ENCODE data around the gene BTC.
"Not testable (repeated sequence)": the region's sequence is repeated elsewhere in the genome, so short reads cannot be mapped to it uniquely, and the experiment has no call there.

The BTC gene

DNA sequence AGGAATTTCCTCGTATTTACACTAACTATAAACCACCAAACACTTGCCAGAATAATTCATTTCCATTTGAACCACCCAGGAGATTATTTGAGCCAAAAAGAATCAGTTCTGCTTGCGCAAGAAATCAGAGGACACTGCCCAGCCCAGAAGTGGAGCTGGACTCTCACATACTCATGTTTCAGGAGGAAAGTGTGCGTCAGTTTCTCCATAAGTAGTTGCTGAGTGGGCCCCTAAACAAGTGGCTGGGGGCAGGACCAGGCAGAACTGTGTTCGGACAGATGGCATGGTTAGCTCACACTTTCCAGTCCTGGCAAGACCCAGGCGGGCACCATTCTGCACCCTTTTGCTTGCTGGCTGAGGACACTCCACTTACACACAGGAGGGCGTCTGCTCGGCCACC lies 38.8 kb downstream of the BTC start:
- DNase-seq, result no peak

DNA sequence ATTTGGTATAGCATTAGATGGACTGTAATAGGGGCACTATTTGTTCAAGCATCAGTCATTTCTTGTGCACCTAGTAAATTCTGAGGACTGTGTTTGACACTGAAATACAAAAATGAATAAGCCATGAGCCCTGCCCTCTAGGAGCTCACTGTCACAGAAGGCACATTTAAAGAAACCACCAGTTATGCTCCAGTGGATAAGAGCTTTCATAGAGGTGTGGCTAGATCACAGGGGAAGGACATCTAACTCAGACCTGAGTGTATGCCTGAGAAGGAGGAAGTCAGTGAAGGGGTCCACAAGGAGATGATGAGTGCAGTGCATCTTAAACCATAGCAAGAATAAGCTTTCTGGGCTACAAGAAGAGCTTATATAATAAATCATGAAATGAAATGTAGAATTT lies 40.1 kb downstream of the BTC start:
- DNase-seq, result no peak

- DNase-seq, result no peak
Measured at GRCh38 chr4:74752798-74753197, 41.5 kb downstream of the BTC start.

DNA sequence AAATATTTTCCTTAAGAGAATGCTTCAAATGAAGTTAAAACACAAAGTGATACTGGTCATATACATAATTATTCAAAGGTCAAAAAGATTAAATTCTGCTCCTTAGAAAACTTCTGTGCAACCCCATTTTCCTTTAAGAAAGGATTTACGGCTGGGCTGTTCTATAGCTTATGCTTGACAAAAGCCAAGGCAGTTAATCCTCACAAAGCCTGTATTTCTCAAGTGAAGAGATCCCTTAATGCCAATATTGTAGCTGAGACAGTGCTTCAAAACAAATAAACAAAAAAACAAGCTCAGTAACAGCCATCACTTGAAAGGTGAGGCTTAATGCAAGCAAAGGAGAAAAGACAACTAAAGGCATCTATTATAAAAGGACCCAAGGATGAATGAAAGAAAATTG lies 42.5 kb downstream of the BTC start:
- DNase-seq, result no peak

- DNase-seq, result no peak
Measured at GRCh38 chr4:74751247-74751646, 43.1 kb downstream of the BTC start.

DNA sequence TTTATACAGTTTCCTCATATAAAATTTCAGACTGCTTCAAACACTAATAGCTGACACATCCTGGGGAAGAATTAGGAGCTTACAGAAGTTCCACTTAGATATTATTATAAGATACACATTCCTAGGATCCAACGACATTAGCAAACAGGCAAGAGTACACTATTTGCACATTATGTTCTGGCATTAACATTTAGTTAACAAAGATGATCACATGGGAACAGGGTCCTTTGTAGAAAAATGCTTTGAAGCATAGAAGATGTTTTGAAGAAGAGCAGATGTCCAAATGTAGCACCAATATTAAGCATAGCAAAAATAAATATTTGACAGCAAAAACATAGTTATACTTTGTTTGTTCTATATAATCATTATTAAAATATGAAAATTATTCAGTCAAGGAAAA lies 52.1 kb downstream of the BTC start:
- no peak for DNase-seq

GRCh38 chr4:74738464-74739143 lies 55.7 kb downstream of the BTC start:
- no peak for DNase-seq

GRCh38 chr4:74734995-74735394 lies 59.3 kb downstream of the BTC start:
- no peak for DNase-seq

GRCh38 chr4:74733756-74734155 lies 60.6 kb downstream of the BTC start:
- DNase-seq, result no peak

DNA sequence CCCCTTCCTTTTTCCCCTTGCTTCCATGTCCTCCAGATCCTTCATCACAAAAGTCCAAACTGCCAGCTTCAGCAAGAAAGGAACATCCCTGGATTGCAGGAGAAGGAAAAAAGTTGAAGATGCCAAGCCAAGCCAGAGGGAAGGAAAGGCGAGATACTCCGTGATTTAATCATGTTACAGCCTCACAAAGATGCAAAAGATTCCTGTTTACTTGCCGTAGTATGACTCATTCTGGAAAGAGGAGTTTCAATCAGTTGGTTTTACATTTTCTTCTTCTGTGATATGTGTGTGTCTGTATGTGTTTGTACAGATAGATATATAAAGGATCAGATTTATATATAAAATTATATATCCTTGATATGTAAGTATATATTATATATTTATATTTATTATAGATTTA lies 69.3 kb downstream of the BTC start:
- DNase-seq, result no peak

- no peak for DNase-seq
Measured at GRCh38 chr4:74716436-74716765, 77.9 kb downstream of the BTC start.

DNA sequence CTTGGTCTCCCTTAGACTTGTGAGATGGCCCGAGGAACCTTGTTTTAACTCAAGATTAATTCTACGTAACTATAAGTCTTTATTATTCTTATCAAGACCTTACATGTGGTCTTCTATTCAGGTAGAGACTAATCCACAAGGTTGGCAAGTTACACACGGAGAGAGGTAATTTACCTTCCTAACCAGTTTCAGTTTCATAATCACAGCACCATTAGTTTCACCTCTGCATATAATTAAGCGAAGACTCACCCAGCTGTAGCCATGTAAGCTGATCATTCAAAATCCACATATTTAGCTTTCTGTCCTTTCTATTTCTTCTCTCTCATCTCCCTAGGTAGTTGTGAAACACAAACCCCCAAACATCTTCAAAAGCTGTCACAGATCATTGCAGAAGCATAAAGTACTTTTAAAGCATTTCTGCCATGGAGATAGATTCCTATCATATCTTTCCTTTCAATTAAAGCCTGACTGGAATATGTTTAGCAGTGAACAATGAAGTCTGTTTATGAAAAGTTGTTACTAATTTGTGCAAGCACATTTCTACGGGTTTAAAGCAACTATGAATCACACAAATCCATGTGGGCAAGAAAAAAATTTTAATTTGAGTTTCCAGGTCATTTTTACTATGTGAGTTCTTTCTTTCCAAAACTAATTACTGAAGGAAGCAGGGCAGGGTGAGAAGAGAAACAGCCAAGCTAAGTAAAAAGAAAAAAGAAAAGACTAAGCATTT lies 78.5 kb downstream of the BTC start:
- no peak for DNase-seq

DNA sequence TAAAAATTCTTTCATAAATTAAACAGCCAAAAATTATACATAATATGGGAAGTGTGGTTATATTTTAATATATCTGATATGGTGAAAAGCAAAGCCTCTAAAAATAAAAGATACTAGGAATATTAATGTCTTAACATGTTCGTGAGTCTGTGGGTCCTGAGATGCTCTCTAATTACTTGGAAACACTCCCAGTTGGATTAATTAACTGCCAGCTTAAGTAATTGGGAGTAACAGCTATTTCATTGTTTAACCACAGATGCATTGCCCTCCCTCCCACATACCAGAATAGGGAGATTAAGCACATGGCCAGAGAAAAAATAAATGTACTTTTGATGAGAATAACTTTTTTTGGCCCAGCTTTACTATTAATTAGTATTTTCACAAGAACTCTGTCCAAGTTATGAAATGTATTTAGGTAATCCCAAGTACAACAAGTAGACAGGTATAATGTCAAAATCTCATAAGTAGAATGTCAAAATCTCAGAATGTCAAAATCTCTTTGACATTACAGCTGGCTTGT lies 79.7 kb downstream of the BTC start:
- DNase-seq, result no peak

DNA sequence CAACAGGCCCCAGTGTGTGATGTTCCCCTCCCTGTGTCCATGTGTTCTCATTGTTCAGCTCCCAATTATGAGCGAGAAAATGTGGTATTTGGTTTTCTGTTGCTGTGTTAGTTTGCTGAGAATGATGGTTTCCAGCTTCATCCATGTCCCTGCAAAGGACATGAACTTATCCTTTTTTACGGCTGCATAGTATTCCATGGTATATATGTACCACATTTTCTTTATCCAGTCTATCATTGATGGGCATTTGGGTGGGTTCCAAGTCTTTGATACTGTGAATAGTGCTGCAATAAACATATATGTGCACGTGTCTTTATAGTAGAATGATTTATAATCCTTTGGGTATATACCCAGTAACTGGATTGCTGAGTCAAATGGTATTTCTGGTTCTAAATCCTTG lies 86.2 kb downstream of the BTC start:
- DNase-seq, result not testable (repeated sequence)

Measured in NCI-H1436 (cell line).